Measurements from ENCODE around the gene CBY2. TPM values are rescaled to one million over a fixed set of nuclear protein-coding genes. Genes with fewer than 3 reads are reported as not detected.
A peak's percentile ranks its signal among the peaks of the same experiment; 100 is the strongest.

The CBY2 gene
- total and polyA plus RNA-seq, 2 of the 4 experiments (the other 2 are of a cell fraction), result not detected

GRCh38 chr13:45658586-45659235, 43.4 kb upstream of the CBY2 start:
- H2AFZ ChIP-seq (replicated peaks; ENCODE audit: low read length, poor library complexity), result no peak overlapping the region
- no peaks in the 10 kb centered on the region for H4K20me1 ChIP-seq (ENCODE audit: insufficient read depth, low read length)
- no peak overlapping the region for H4K5ac ChIP-seq (ENCODE audit: low read depth, low read length)
- H3K9ac ChIP-seq (ENCODE audit: low read depth, low read length), result no peak overlapping the region
- no peaks in the 10 kb centered on the region for H3K27me3 ChIP-seq (ENCODE audit: control insufficient read depth, insufficient read depth, low read length)
- in situ Hi-C loops (cut with MboI; ENCODE audit: low sequenced_read_pairs), result no loop called here
- H3K4me1 ChIP-seq (ENCODE audit: control insufficient read depth, insufficient read depth, low read length), result no peaks in the 10 kb centered on the region
- H3K14ac ChIP-seq (replicated peaks; ENCODE audit: low read depth, low read length), result no peak overlapping the region
- H3K56ac ChIP-seq (ENCODE audit: extremely low read depth, insufficient read depth, low read length), result no peak overlapping the region
- H2BK5ac ChIP-seq (ENCODE audit: low read depth, low read length, poor library complexity, severe bottlenecking), result no peak overlapping the region
- H3K4ac ChIP-seq (ENCODE audit: low read depth, low read length), result no peak overlapping the region
- intact Hi-C loops (cut with micrococcal nuclease), result no loop called here
- ChIA-PET CTCF (no interaction called here), POLR2A (ENCODE audit: unreplicated experiment) (no interaction called here)
- no peaks in the 10 kb centered on the region for H3K36me3 ChIP-seq (ENCODE audit: control insufficient read depth, insufficient read depth, low read length)
- H3K9me3 ChIP-seq (ENCODE audit: control insufficient read depth, insufficient read depth, low read length), result no peaks in the 10 kb centered on the region
- no peak overlapping the region for H2AK9ac ChIP-seq (replicated peaks; ENCODE audit: low read depth, low read length, poor library complexity)
- 100% methylated on average over 1 of the region's 5 CpGs; no CpG with 5 or more reads in 1 of the 2 experiments for WGBS, 2 experiments (ENCODE audit: extremely low coverage in 2 of 2, insufficient read length in 1 of 2)
- H3K79me1 ChIP-seq (ENCODE audit: low read depth in 1 of 2, low read length in 2 of 2), result no peaks in the 10 kb centered on the region
- no peak overlapping the region for H3K4me2 ChIP-seq (ENCODE audit: low read depth, low read length)
- no peak overlapping the region for H3K27ac ChIP-seq (ENCODE audit: insufficient read depth, low read length)
- H3K4me3 ChIP-seq (ENCODE audit: insufficient read depth, low read depth, low read length), result no peak overlapping the region
- H3K18ac ChIP-seq (ENCODE audit: low read depth, low read length), result no peak overlapping the region
- peak; percentile 37; the same call in 1 of the 2 replicates for ATAC-seq (ENCODE audit: low read depth)
- no peak overlapping the region for H4K91ac ChIP-seq (ENCODE audit: insufficient read depth, low read depth, low read length)
- H2BK120ac ChIP-seq (ENCODE audit: low read depth, low read length), result no peak overlapping the region
- no peak overlapping the region; the same call in 1 of the 2 replicates for H3K23ac ChIP-seq (ENCODE audit: low read depth, low read length)
- dilution Hi-C loops (cut with HindIII; ENCODE audit: low sequenced_read_pairs, unreplicated experiment), result no loop called here
- TF ChIP-seq NFE2L2 (IDR thresholded peaks at IDR 0.05; ENCODE audit: low read depth, low read length), result no peak
- TF ChIP-seq RFX5 (IDR thresholded peaks at IDR 0.05; ENCODE audit: low read depth, low read length), result no peak
- TF ChIP-seq MAZ (IDR thresholded peaks at IDR 0.05; ENCODE audit: borderline replicate concordance, low read depth, low read length), result no peak
- no TSS peak for BruUV-seq (replicated peaks)
- H2BK15ac ChIP-seq (ENCODE audit: low read depth, low read length), result no peak overlapping the region
- no peaks in the 10 kb centered on the region for H3K9me1 ChIP-seq (ENCODE audit: insufficient read depth, low read length)
- H4K8ac ChIP-seq (ENCODE audit: low read depth in 2 of 2, low read length in 2 of 2), result no peak overlapping the region
- H2AK5ac ChIP-seq (ENCODE audit: low read depth, low read length), result no peak overlapping the region
- peak; percentile 62 for DNase-seq
- H2BK20ac ChIP-seq (ENCODE audit: low read depth, low read length), result no peak overlapping the region

All from IMR-90 (cell line).